ENCODE measurements around the gene POLR1A. TPM values are rescaled to one million over a fixed set of nuclear protein-coding genes. Genes with fewer than 3 reads are reported as not detected.

The POLR1A gene
- total RNA-seq, 1 donor from 2014 or later, result 23.8 TPM

- H3K27me3 ChIP-seq, result no peaks in the 10 kb centered on the region
- H3K4me3 Mint-ChIP-seq, result peak within 1 kb of the TSS; percentile 96
These were observed 571 bp upstream of the POLR1A start, which contains the start of gene PTCD3 for GRCh38 chr2:86105969-86106945. TSS of gene PTCD3 (plus strand) at chr2:86106235. CDS start at chr2:86106248, 13 bp downstream.

GRCh38 chr2:86102157-86102556, 3.5 kb downstream of the POLR1A start:
- peaks cover 23% of the 10 kb centered on the region for H3K36me3 Mint-ChIP-seq
- no peaks in the 10 kb centered on the region for H3K27me3 ChIP-seq
- H3K9me3 Mint-ChIP-seq, result no peaks in the 10 kb centered on the region
- no peak overlapping the region for H3K4me2 ChIP-seq
- no peak overlapping the region for H2AFZ ChIP-seq (replicated peaks)
- no peak overlapping the region for H3K4me3 ChIP-seq
- H3K27ac ChIP-seq, result no peak overlapping the region
- TF ChIP-seq EZH2 (IDR thresholded peaks at IDR 0.05) (no peak), CTCF (IDR thresholded peaks at IDR 0.05) (no peak), EZH2phosphoT487 (IDR thresholded peaks at IDR 0.05) (no peak)
- peaks cover 9% of the 10 kb centered on the region for H3K4me1 ChIP-seq
- H3K4me3 Mint-ChIP-seq, result no peak overlapping the region
- no peaks in the 10 kb centered on the region for H3F3A ChIP-seq (ENCODE audit: low read depth)
- H3K27ac Mint-ChIP-seq, result no peak overlapping the region
- H3K4me1 Mint-ChIP-seq, result peaks cover 13% of the 10 kb centered on the region
- H3K36me3 ChIP-seq, result peaks cover 12% of the 10 kb centered on the region
- H3K27me3 Mint-ChIP-seq (ENCODE audit: insufficient read depth, low read depth), result no peaks in the 10 kb centered on the region
- no peak for DNase-seq (ENCODE audit: low spot score)
- no peaks in the 10 kb centered on the region for H3K9me3 ChIP-seq (ENCODE audit: low read depth)
- no peak overlapping the region for H3K9ac ChIP-seq
- peaks cover 5% of the 10 kb centered on the region for H4K20me1 ChIP-seq (ENCODE audit: low read depth)
- peaks cover 76% of the 10 kb centered on the region for H3K79me2 ChIP-seq (ENCODE audit: low read depth)

More at GRCh38 chr2:86105969-86106945, 571 bp upstream of the POLR1A start, which contains the start of gene PTCD3:
- H3F3A ChIP-seq (ENCODE audit: low read depth), result no peaks in the 10 kb centered on the region
- H3K9me3 ChIP-seq (ENCODE audit: low read depth), result no peaks in the 10 kb centered on the region
- H2AFZ ChIP-seq (replicated peaks), result peak within 1 kb of the TSS; percentile 35
- H3K4me1 Mint-ChIP-seq, result peaks cover 20% of the 10 kb centered on the region
- H4K20me1 ChIP-seq (ENCODE audit: low read depth), result peaks cover 28% of the 10 kb centered on the region
- no peaks in the 10 kb centered on the region for H3K27me3 Mint-ChIP-seq (ENCODE audit: insufficient read depth, low read depth)
- peak within 1 kb of the TSS; percentile 72 for H3K27ac ChIP-seq
- peaks cover 6% of the 10 kb centered on the region for H3K36me3 ChIP-seq
- H3K4me1 ChIP-seq, result peaks cover 15% of the 10 kb centered on the region
- peaks cover 23% of the 10 kb centered on the region for H3K36me3 Mint-ChIP-seq
- H3K9me3 Mint-ChIP-seq, result no peaks in the 10 kb centered on the region
- peaks cover 93% of the 10 kb centered on the region for H3K79me2 ChIP-seq (ENCODE audit: low read depth)
- H3K9ac ChIP-seq, result peak within 1 kb of the TSS; percentile 74
- peak within 1 kb of the TSS; percentile 86 for H3K4me2 ChIP-seq
- DNase-seq (ENCODE audit: low spot score), result peak; percentile 97
- H3K27ac Mint-ChIP-seq, result peak within 1 kb of the TSS; percentile 100
- H3K4me3 ChIP-seq, result peak within 1 kb of the TSS; percentile 74
- TF ChIP-seq EZH2 (IDR thresholded peaks at IDR 0.05), result no peak
- TF ChIP-seq CTCF (IDR thresholded peaks at IDR 0.05), result peak; percentile 0

- TF ChIP-seq EZH2 (IDR thresholded peaks at IDR 0.05), result no peak
- TF ChIP-seq EZH2phosphoT487 (IDR thresholded peaks at IDR 0.05), result no peak
- no peak for DNase-seq (ENCODE audit: low spot score)
- no peak overlapping the region for H3K27ac ChIP-seq
- H3K9ac ChIP-seq, result no peak overlapping the region
- Mint-ChIP-seq H3K36me3 (peaks cover 25% of the 10 kb centered on the region), H3K4me1 (no peaks in the 10 kb centered on the region), H3K27ac (no peak overlapping the region), H3K4me3 (no peak overlapping the region), H3K9me3 (no peaks in the 10 kb centered on the region), H3K27me3 (ENCODE audit: insufficient read depth, low read depth) (peaks cover 2% of the 10 kb centered on the region)
- no peak overlapping the region for H3K4me2 ChIP-seq
- H3K9me3 ChIP-seq (ENCODE audit: low read depth), result no peaks in the 10 kb centered on the region
- H3K27me3 ChIP-seq, result no peaks in the 10 kb centered on the region
- no peaks in the 10 kb centered on the region for H3F3A ChIP-seq (ENCODE audit: low read depth)
- no peaks in the 10 kb centered on the region for H3K4me1 ChIP-seq
- peaks cover 55% of the 10 kb centered on the region for H3K79me2 ChIP-seq (ENCODE audit: low read depth)
- no peak overlapping the region for H2AFZ ChIP-seq (replicated peaks)
- no peak overlapping the region for H3K4me3 ChIP-seq
- H4K20me1 ChIP-seq (ENCODE audit: low read depth), result no peaks in the 10 kb centered on the region
- H3K36me3 ChIP-seq, result peaks cover 18% of the 10 kb centered on the region
These were observed 7.8 kb downstream of the POLR1A start for GRCh38 chr2:86097913-86098312.
